Measurements from ENCODE around the gene FAM187B. TPM values are rescaled to one million over a fixed set of nuclear protein-coding genes. Genes with fewer than 3 reads are reported as not detected.

Gene FAM187B
- total RNA-seq, 1 donor from 2014 or later: not detected

- Histone ChIP-seq H3K27me3 (no peaks in the 10 kb centered on the region), H3K9me3 (no peaks in the 10 kb centered on the region), H3K27ac (no peak overlapping the region), H3K4me1 (no peaks in the 10 kb centered on the region), H3K4me3 (no peak overlapping the region), H3K36me3 (no peaks in the 10 kb centered on the region)
- DNase-seq (ENCODE audit: low spot score in 2 of 2): no peak
- intact Hi-C loops (cut with DNase I): loop anchor here (10.0 kb wide), 2 partner anchors 484 to 1466 kb away; partner anchors contain the start of genes IGFLR1, KCTD15, LIN37 and PSENEN
- TF ChIP-seq, protein P1, sequence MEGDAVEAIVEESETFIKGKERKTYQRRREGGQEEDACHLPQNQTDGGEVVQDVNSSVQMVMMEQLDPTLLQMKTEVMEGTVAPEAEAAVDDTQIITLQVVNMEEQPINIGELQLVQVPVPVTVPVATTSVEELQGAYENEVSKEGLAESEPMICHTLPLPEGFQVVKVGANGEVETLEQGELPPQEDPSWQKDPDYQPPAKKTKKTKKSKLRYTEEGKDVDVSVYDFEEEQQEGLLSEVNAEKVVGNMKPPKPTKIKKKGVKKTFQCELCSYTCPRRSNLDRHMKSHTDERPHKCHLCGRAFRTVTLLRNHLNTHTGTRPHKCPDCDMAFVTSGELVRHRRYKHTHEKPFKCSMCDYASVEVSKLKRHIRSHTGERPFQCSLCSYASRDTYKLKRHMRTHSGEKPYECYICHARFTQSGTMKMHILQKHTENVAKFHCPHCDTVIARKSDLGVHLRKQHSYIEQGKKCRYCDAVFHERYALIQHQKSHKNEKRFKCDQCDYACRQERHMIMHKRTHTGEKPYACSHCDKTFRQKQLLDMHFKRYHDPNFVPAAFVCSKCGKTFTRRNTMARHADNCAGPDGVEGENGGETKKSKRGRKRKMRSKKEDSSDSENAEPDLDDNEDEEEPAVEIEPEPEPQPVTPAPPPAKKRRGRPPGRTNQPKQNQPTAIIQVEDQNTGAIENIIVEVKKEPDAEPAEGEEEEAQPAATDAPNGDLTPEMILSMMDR (IDR thresholded peaks at IDR 0.05): no peak
Measured at GRCh38 chr19:35260694-35261304, 32.3 kb upstream of the FAM187B start.

- no peaks in the 10 kb centered on the region for H3K36me3 ChIP-seq
- no peaks in the 10 kb centered on the region for H3K4me1 ChIP-seq
- no peak for DNase-seq (ENCODE audit: low spot score in 2 of 2)
- H3K27ac ChIP-seq: no peak overlapping the region
- H3K4me3 ChIP-seq: no peak overlapping the region
- intact Hi-C loops (cut with DNase I): no loop called here
- TF ChIP-seq, protein P1 (IDR thresholded peaks at IDR 0.05): no peak
- no peaks in the 10 kb centered on the region for H3K9me3 ChIP-seq
- no peaks in the 10 kb centered on the region for H3K27me3 ChIP-seq
Measured at GRCh38 chr19:35257113-35257461, 28.5 kb upstream of the FAM187B start.

- no peaks in the 10 kb centered on the region for H3K36me3 ChIP-seq
- no peak overlapping the region for H3K27ac ChIP-seq
- H3K4me3 ChIP-seq: no peak overlapping the region
- DNase-seq (ENCODE audit: low spot score in 2 of 2): no peak
- no peaks in the 10 kb centered on the region for H3K9me3 ChIP-seq
- TF ChIP-seq, protein P1 (IDR thresholded peaks at IDR 0.05): no peak
- no peaks in the 10 kb centered on the region for H3K4me1 ChIP-seq
- intact Hi-C loops (cut with DNase I): no loop called here
- H3K27me3 ChIP-seq: no peaks in the 10 kb centered on the region
Measured at GRCh38 chr19:35256566-35256965, 28.0 kb upstream of the FAM187B start.

GRCh38 chr19:35254341-35255297 is 26.1 kb upstream of the FAM187B start:
- no peaks in the 10 kb centered on the region for H3K4me1 ChIP-seq
- DNase-seq (ENCODE audit: low spot score in 2 of 2): no peak
- intact Hi-C loops (cut with DNase I): no loop called here
- H3K36me3 ChIP-seq: no peaks in the 10 kb centered on the region
- no peaks in the 10 kb centered on the region for H3K27me3 ChIP-seq
- no peaks in the 10 kb centered on the region for H3K9me3 ChIP-seq
- TF ChIP-seq, protein P1 (IDR thresholded peaks at IDR 0.05): no peak
- no peak overlapping the region for H3K4me3 ChIP-seq
- no peak overlapping the region for H3K27ac ChIP-seq

GRCh38 chr19:35253316-35254286 is 25.1 kb upstream of the FAM187B start:
- H3K9me3 ChIP-seq: no peaks in the 10 kb centered on the region
- H3K4me3 ChIP-seq: no peak overlapping the region
- TF ChIP-seq, protein P1 (IDR thresholded peaks at IDR 0.05): no peak
- no peaks in the 10 kb centered on the region for H3K27me3 ChIP-seq
- DNase-seq (ENCODE audit: low spot score in 2 of 2): no peak
- no peaks in the 10 kb centered on the region for H3K4me1 ChIP-seq
- no peaks in the 10 kb centered on the region for H3K36me3 ChIP-seq
- intact Hi-C loops (cut with DNase I): no loop called here
- H3K27ac ChIP-seq: no peak overlapping the region

Data from ascending aorta (tissue), 2 donors.